Spleen (tissue), 7 donors: ENCODE measurements around the gene CYGB.
A peak's percentile ranks its signal among the peaks of the same experiment; 100 is the strongest.

Experiments used
- POLR2A ChIP-seq, 3 donors: fragments of 450-650 bp; IDR thresholded peaks; one replicate each; pipeline ENCODE4 v1.5.1; 2017; ENCODE audit warnings: antibody characterized with exemption in 3 of 3, mild to moderate bottlenecking in 1 of 3
- POLR2AphosphoS5 ChIP-seq, 3 donors: sonication (generic); formaldehyde crosslinking; IDR thresholded peaks; one replicate each; pipeline ENCODE4 v1.5.1; 2017; ENCODE audit warnings: antibody characterized with exemption in 3 of 3
- TF ChIP-seq, protein P1 (sequence below), 11 experiments: fragments of 200-600 bp in 7 of 11; fragments of 450-650 bp in 4 of 11; sonication (generic) in 4 of 11; IDR thresholded peaks in 8 of 11; conservative IDR thresholded peaks in 3 of 11; 1 replicate in 7 of 11; 2 replicates in 4 of 11; pipeline versions ENCODE4 v1.4.0 to v1.8.0; 2016 to 2021; ENCODE audit warnings: antibody characterized with exemption in 11 of 11, inconsistent platforms in 4 of 11, mild to moderate bottlenecking in 1 of 11
- donor health status: DM: no; HTN: no; CAD: no; lungs with moderate emphysema.
- donor health status: DM: no; HTN: no; CAD: no.
- donor health status: DM: no; HTN: no; CAD: no.

DNA sequence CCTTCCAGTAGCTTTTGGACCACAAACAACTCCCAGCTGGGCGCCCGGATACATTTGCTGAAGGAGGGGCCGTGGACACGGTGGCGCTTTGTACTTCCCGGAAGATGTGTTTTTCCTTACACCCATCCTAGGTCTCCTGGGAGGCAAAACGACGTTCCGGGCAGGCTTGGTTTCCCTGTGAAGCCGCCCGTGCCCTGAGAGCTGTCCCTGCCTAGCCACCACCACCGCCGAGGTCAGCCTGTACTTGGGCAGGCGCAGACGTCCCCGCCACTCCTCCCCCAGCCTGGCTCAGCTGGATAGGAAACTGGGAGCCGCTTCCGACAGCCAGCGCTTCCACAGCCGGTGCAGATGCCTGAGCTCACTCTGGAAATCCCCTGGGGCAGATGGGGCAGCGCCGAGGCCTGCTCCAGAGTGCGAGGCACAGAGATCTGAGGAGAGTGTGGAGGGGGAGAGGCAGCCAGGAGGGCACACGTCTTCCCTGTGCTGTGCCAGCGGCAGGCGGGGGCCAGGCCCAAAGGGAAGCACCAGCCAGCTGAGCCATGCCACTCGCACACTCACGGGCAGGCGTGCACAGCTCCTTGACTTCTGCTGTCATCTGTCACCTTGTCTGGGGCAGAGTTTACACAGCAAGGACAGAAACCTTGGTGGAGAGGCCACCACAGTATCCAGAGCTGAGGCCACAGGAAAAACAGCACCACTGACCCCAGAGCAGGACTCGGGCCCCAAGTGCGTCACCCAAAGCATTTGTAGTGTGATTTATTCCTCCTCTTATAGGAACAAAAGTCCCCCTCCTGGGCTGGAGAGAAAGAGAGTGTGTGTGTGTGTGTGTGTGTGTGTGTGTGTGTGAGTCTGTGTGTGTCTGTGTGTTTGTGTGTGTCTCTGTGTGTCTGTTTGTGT, 39.3 kb downstream of the CYGB start:
- TF ChIP-seq, protein P1, sequence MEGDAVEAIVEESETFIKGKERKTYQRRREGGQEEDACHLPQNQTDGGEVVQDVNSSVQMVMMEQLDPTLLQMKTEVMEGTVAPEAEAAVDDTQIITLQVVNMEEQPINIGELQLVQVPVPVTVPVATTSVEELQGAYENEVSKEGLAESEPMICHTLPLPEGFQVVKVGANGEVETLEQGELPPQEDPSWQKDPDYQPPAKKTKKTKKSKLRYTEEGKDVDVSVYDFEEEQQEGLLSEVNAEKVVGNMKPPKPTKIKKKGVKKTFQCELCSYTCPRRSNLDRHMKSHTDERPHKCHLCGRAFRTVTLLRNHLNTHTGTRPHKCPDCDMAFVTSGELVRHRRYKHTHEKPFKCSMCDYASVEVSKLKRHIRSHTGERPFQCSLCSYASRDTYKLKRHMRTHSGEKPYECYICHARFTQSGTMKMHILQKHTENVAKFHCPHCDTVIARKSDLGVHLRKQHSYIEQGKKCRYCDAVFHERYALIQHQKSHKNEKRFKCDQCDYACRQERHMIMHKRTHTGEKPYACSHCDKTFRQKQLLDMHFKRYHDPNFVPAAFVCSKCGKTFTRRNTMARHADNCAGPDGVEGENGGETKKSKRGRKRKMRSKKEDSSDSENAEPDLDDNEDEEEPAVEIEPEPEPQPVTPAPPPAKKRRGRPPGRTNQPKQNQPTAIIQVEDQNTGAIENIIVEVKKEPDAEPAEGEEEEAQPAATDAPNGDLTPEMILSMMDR (IDR thresholded peaks at IDR 0.05 in 8 of 11, conservative IDR thresholded peaks at IDR 0.05 in 3 of 11) = no peak
- TF ChIP-seq POLR2A (IDR thresholded peaks at IDR 0.05) = no peak
- TF ChIP-seq POLR2AphosphoS5 (IDR thresholded peaks at IDR 0.05) = peak; percentile 75 to 84 (median 84)
